Astrocyte (in vitro differentiated cells and primary cell): Measurements from ENCODE around the gene ATF7. TPM values are rescaled to one million over a fixed set of nuclear protein-coding genes. Genes with fewer than 3 reads are reported as not detected.

Source experiments
- DNase-seq: peaks from one replicate; pipeline ENCODE4 v3.0.0-alpha.2; 2010; ENCODE audit warnings: low read depth
- FAIRE-seq: peaks from 2 replicates; lab custom pipeline; 2011; peaks lifted over from hg19 to GRCh38; lab: Jason Lieb, UNC
- H2AFZ ChIP-seq: 2 replicates; pipeline ENCODE4 v1.6.0; 2012; ENCODE audit warnings: low read depth, low read length, inconsistent platforms
- H3K27ac ChIP-seq: 2 replicates; pipeline ENCODE4 v1.5.1; 2011; ENCODE audit warnings: low read depth, low read length, inconsistent platforms
- H3K27me3 ChIP-seq: 2 replicates; pipeline ENCODE4 v1.6.0; 2011; ENCODE audit warnings: low read length, inconsistent platforms; ENCODE audit not compliant: insufficient read depth
- H3K36me3 ChIP-seq: 2 replicates; pipeline ENCODE4 v1.5.1; 2011; ENCODE audit warnings: low read length, inconsistent platforms; ENCODE audit not compliant: insufficient read depth
- H3K4me1 ChIP-seq: 2 replicates; pipeline ENCODE4 v1.5.1; 2011; ENCODE audit warnings: low read length, inconsistent platforms; ENCODE audit not compliant: insufficient read depth
- H3K4me2 ChIP-seq: 2 replicates; pipeline ENCODE4 v1.6.0; 2012; ENCODE audit warnings: low read length, inconsistent platforms
- H3K4me3 ChIP-seq: 2 replicates; pipeline ENCODE4 v1.5.1; 2011; ENCODE audit warnings: low read depth, mild to moderate bottlenecking, low read length, inconsistent platforms; ENCODE audit not compliant: insufficient read depth
- H3K79me2 ChIP-seq: 2 replicates; pipeline ENCODE4 v1.6.0; 2012; ENCODE audit warnings: mild to moderate bottlenecking, low read length, inconsistent platforms; ENCODE audit not compliant: insufficient read depth
- H3K9ac ChIP-seq: 2 replicates; pipeline ENCODE4 v1.6.0; 2012; ENCODE audit warnings: mild to moderate bottlenecking, low read length, inconsistent platforms
- H3K9me3 ChIP-seq: 2 replicates; pipeline ENCODE4 v1.5.1; 2012; ENCODE audit warnings: low read depth, mild to moderate bottlenecking, low read length, inconsistent platforms; ENCODE audit not compliant: insufficient read depth
- H4K20me1 ChIP-seq: 2 replicates; pipeline ENCODE4 v1.6.0; 2012; ENCODE audit warnings: low read length, inconsistent platforms; ENCODE audit not compliant: insufficient read depth
- H3K27ac Mint-ChIP-seq: one replicate; pipeline ENCODE4 v1.8.0; 2021; ENCODE audit warnings: mild to moderate bottlenecking, mixed read lengths; ENCODE audit not compliant: unreplicated experiment
- H3K27me3 Mint-ChIP-seq: one replicate; pipeline ENCODE4 v1.8.0; 2021; ENCODE audit warnings: low read depth, mixed read lengths; ENCODE audit not compliant: unreplicated experiment
- H3K36me3 Mint-ChIP-seq: one replicate; pipeline ENCODE4 v1.8.0; 2021; ENCODE audit warnings: low read depth, mixed read lengths; ENCODE audit not compliant: unreplicated experiment
- H3K4me1 Mint-ChIP-seq: one replicate; pipeline ENCODE4 v1.8.0; 2021; ENCODE audit warnings: low read depth, mixed read lengths; ENCODE audit not compliant: unreplicated experiment
- H3K4me3 Mint-ChIP-seq: one replicate; pipeline ENCODE4 v1.8.0; 2021; ENCODE audit warnings: mild to moderate bottlenecking, moderate library complexity, mixed read lengths; ENCODE audit not compliant: unreplicated experiment
- H3K9me3 Mint-ChIP-seq: one replicate; pipeline ENCODE4 v1.8.0; 2021; ENCODE audit warnings: mild to moderate bottlenecking, mixed read lengths; ENCODE audit not compliant: unreplicated experiment
- EZH2 ChIP-seq: IDR thresholded peaks from 2 replicates; pipeline ENCODE4 v1.6.1; 2012; ENCODE audit warnings: mild to moderate bottlenecking, low read length, inconsistent platforms; ENCODE audit not compliant: insufficient read depth
- total RNA-seq: library from RNA; stranded (reverse); gene quantifications from 2 replicates; pipeline ENCODE4 v1.2.1, GENCODE V29; 2021
- TF ChIP-seq, protein P1 (sequence below): IDR thresholded peaks from 2 replicates; pipeline ENCODE4 v1.5.1; 2011; ENCODE audit warnings: low read depth, mild to moderate bottlenecking, inconsistent platforms, low read length, moderate library complexity; ENCODE audit not compliant: insufficient read depth

ATF7 gene
- total RNA-seq, 1 donor from 2014 or later, result 38.3 TPM

GRCh38 chr12:53631721-53632120 lies 5.5 kb upstream of the ATF7 start:
- no peak for DNase-seq
- H3K27ac ChIP-seq, result no peak overlapping the region
- Mint-ChIP-seq H3K27ac (no peak overlapping the region), H3K4me3 (no peak overlapping the region), H3K36me3 (no peaks in the 10 kb centered on the region), H3K9me3 (peaks cover 10% of the 10 kb centered on the region), H3K27me3 (peaks cover 2% of the 10 kb centered on the region), H3K4me1 (no peaks in the 10 kb centered on the region)
- H3K4me2 ChIP-seq, result no peak overlapping the region
- no peak for FAIRE-seq
- H3K79me2 ChIP-seq, result no peaks in the 10 kb centered on the region
- TF ChIP-seq, protein P1, sequence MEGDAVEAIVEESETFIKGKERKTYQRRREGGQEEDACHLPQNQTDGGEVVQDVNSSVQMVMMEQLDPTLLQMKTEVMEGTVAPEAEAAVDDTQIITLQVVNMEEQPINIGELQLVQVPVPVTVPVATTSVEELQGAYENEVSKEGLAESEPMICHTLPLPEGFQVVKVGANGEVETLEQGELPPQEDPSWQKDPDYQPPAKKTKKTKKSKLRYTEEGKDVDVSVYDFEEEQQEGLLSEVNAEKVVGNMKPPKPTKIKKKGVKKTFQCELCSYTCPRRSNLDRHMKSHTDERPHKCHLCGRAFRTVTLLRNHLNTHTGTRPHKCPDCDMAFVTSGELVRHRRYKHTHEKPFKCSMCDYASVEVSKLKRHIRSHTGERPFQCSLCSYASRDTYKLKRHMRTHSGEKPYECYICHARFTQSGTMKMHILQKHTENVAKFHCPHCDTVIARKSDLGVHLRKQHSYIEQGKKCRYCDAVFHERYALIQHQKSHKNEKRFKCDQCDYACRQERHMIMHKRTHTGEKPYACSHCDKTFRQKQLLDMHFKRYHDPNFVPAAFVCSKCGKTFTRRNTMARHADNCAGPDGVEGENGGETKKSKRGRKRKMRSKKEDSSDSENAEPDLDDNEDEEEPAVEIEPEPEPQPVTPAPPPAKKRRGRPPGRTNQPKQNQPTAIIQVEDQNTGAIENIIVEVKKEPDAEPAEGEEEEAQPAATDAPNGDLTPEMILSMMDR, result no peak
- TF ChIP-seq EZH2, result no peak
- no peak overlapping the region for H3K9ac ChIP-seq
- no peaks in the 10 kb centered on the region for H3K36me3 ChIP-seq
- H4K20me1 ChIP-seq, result no peaks in the 10 kb centered on the region
- H3K27me3 ChIP-seq, result no peaks in the 10 kb centered on the region
- no peak overlapping the region for H3K4me3 ChIP-seq
- no peak overlapping the region for H2AFZ ChIP-seq
- no peaks in the 10 kb centered on the region for H3K4me1 ChIP-seq
- no peaks in the 10 kb centered on the region for H3K9me3 ChIP-seq

DNA sequence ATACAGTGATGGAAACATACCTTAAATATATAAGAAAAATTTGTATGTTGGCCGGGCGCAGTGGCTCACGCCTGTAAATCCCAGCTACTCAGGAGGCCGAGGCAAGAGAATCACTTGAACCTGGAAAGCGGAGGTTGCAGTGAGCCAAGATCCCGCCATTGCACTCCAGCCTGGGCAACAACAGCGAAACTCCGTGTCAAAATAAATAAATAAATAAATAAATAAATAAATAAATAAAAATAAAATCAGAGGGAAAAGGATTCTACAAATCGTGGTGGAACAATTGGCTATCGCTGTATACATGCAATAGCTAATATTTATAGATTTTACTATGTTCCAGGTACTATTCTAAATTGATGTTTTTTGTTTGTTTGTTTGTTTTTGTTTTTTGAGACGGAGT lies 1.7 kb upstream of the ATF7 start:
- Histone ChIP-seq H3K4me3 (no peak overlapping the region), H3K9me3 (no peaks in the 10 kb centered on the region), H4K20me1 (peaks cover 13% of the 10 kb centered on the region), H3K36me3 (no peaks in the 10 kb centered on the region), H3K4me2 (no peak overlapping the region), H3K27me3 (no peaks in the 10 kb centered on the region), H3K4me1 (peaks cover 15% of the 10 kb centered on the region), H3K9ac (no peak overlapping the region), H2AFZ (no peak overlapping the region), H3K79me2 (peaks cover 29% of the 10 kb centered on the region), H3K27ac (no peak overlapping the region)
- Mint-ChIP-seq H3K36me3 (peaks cover 2% of the 10 kb centered on the region), H3K27ac (no peak overlapping the region), H3K4me3 (no peak overlapping the region), H3K9me3 (peaks cover 10% of the 10 kb centered on the region), H3K27me3 (peaks cover 2% of the 10 kb centered on the region), H3K4me1 (peaks cover 13% of the 10 kb centered on the region)
- no peak for DNase-seq
- no peak for FAIRE-seq
- TF ChIP-seq, protein P1, result no peak
- no peak for TF ChIP-seq EZH2

DNA sequence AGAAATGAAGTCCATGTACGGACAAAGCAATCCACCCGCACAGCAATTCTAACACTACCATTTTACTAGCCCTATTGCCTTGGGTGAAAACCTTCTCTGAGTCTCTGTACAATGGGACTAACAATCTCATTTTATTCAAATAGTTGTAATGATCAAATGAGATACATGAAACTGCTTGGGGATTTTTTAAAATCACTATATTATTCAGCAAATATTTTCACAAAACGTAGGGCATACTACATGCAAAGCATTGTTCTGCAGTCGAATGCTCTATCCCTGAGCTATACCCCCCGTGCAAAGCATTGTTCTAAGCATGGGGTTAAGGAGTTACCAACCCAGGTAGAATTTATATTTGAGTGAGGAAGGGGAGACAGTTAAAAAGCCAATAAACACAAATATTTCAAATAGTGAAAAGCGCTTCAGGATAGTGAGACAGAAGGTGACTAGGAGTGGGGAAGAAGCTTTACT lies 554 bp upstream of the ATF7 start:
- no peak overlapping the region for H3K27ac ChIP-seq
- H3K4me3 Mint-ChIP-seq, result peak overlapping the region; percentile 98
- H3K27ac Mint-ChIP-seq, result peak overlapping the region; percentile 99
- no peak for TF ChIP-seq EZH2
- TF ChIP-seq, protein P1, result no peak
- H4K20me1 ChIP-seq, result peaks cover 17% of the 10 kb centered on the region
- H3K27me3 Mint-ChIP-seq, result peaks cover under 1% of the 10 kb centered on the region
- H3K36me3 Mint-ChIP-seq, result peaks cover 2% of the 10 kb centered on the region
- no peaks in the 10 kb centered on the region for H3K27me3 ChIP-seq
- peaks cover 41% of the 10 kb centered on the region for H3K79me2 ChIP-seq
- H3K9me3 ChIP-seq, result no peaks in the 10 kb centered on the region
- FAIRE-seq, result no peak
- peak overlapping the region; percentile 81 for H3K4me3 ChIP-seq
- DNase-seq, result no peak
- peak overlapping the region; percentile 86 for H3K4me2 ChIP-seq
- peak overlapping the region; percentile 42 for H2AFZ ChIP-seq
- peaks cover 13% of the 10 kb centered on the region for H3K4me1 Mint-ChIP-seq
- H3K9me3 Mint-ChIP-seq, result peaks cover 10% of the 10 kb centered on the region
- H3K9ac ChIP-seq, result peak overlapping the region; percentile 97
- no peaks in the 10 kb centered on the region for H3K36me3 ChIP-seq
- peaks cover 15% of the 10 kb centered on the region for H3K4me1 ChIP-seq
